Activated T-helper 1 cell treated with anti-CD3 and anti-CD28 coated beads, Interleukin-12 subunit alpha, Interleukin-12 subunit beta, Interleukin-2, Interleukin-4 antibody, amounts not matched to agents 30 ng/mL and 10 ng/mL and 1 ng/mL, durations not matched to agents 14 hours and 24 hours and 36 hours (primary cell): ENCODE measurements around the gene ZNF609. TPM values are rescaled to one million over a fixed set of nuclear protein-coding genes. Genes with fewer than 3 reads are reported as not detected.

ENCODE experiments used
- DNase-seq: peaks from one replicate; pipeline ENCODE4 v3.0.0; 2021; ENCODE audit warnings: low spot score
- H3K27ac Mint-ChIP-seq: one replicate; pipeline ENCODE4 v1.8.0; 2021; ENCODE audit warnings: mild to moderate bottlenecking, mixed read lengths
- H3K27me3 Mint-ChIP-seq: one replicate; pipeline ENCODE4 v1.8.0; 2022; ENCODE audit warnings: mild to moderate bottlenecking, moderate library complexity, mixed read lengths; ENCODE audit not compliant: insufficient read depth
- H3K36me3 Mint-ChIP-seq: one replicate; pipeline ENCODE4 v1.8.0; 2021; ENCODE audit warnings: low read depth, mixed read lengths
- H3K4me1 Mint-ChIP-seq: one replicate; pipeline ENCODE4 v1.8.0; 2021; ENCODE audit warnings: low read depth, mixed read lengths
- H3K4me3 Mint-ChIP-seq: one replicate; pipeline ENCODE4 v1.8.0; 2021; ENCODE audit warnings: mild to moderate bottlenecking, moderate library complexity, mixed read lengths
- H3K9me3 Mint-ChIP-seq: one replicate; pipeline ENCODE4 v1.8.0; 2021; ENCODE audit warnings: mixed read lengths
- intact Hi-C: fragments of 100-400 bp; cut with micrococcal nuclease; formaldehyde crosslinking; loops from one replicate; pipeline ENCODE4 v1.15.1; 2024
- total RNA-seq: library from RNA; stranded (reverse); gene quantifications from 2 replicates; pipeline ENCODE4 v1.2.3, GENCODE V29; 2022

ZNF609 gene
- total RNA-seq, 1 donor from 2014 or later, result 65.4 TPM

GRCh38 chr15:64650552-64650951, 190.2 kb downstream of the ZNF609 start:
- H3K27ac Mint-ChIP-seq, result no peak overlapping the region
- H3K9me3 Mint-ChIP-seq, result no peaks in the 10 kb centered on the region
- H3K27me3 Mint-ChIP-seq, result no peaks in the 10 kb centered on the region
- peaks cover 26% of the 10 kb centered on the region for H3K4me1 Mint-ChIP-seq
- H3K36me3 Mint-ChIP-seq, result peaks cover 5% of the 10 kb centered on the region
- intact Hi-C loops, result no loop called here
- no peak for DNase-seq
- H3K4me3 Mint-ChIP-seq, result no peak overlapping the region

GRCh38 chr15:64651601-64652191, 191.3 kb downstream of the ZNF609 start:
- no peaks in the 10 kb centered on the region for H3K27me3 Mint-ChIP-seq
- no peaks in the 10 kb centered on the region for H3K9me3 Mint-ChIP-seq
- DNase-seq, result peak; percentile 20
- peaks cover 4% of the 10 kb centered on the region for H3K36me3 Mint-ChIP-seq
- H3K4me1 Mint-ChIP-seq, result peaks cover 26% of the 10 kb centered on the region
- H3K27ac Mint-ChIP-seq, result peak overlapping the region; percentile 40
- intact Hi-C loops, result loop anchor here (1.0 kb wide), 1 partner anchor 223 kb away; no protein-coding TSS in a partner anchor
- peak overlapping the region; percentile 7 for H3K4me3 Mint-ChIP-seq

- Mint-ChIP-seq H3K36me3 (no peaks in the 10 kb centered on the region), H3K27me3 (no peaks in the 10 kb centered on the region), H3K9me3 (no peaks in the 10 kb centered on the region), H3K4me1 (peaks cover 20% of the 10 kb centered on the region), H3K27ac (no peak overlapping the region), H3K4me3 (no peak overlapping the region)
- intact Hi-C loops, result no loop called here
- DNase-seq, result no peak
Measured at GRCh38 chr15:64653757-64654156, 193.4 kb downstream of the ZNF609 start.

- H3K4me1 Mint-ChIP-seq, result peaks cover 5% of the 10 kb centered on the region
- H3K27ac Mint-ChIP-seq, result no peak overlapping the region
- no peak overlapping the region for H3K4me3 Mint-ChIP-seq
- intact Hi-C loops, result no loop called here
- H3K36me3 Mint-ChIP-seq, result peaks cover 3% of the 10 kb centered on the region
- H3K27me3 Mint-ChIP-seq, result no peaks in the 10 kb centered on the region
- no peaks in the 10 kb centered on the region for H3K9me3 Mint-ChIP-seq
- no peak for DNase-seq
Measured at GRCh38 chr15:64656508-64656907, 196.1 kb downstream of the ZNF609 start.

GRCh38 chr15:64665179-64665578, 204.8 kb downstream of the ZNF609 start:
- Mint-ChIP-seq H3K4me3 (no peak overlapping the region), H3K36me3 (peaks cover 13% of the 10 kb centered on the region), H3K27me3 (no peaks in the 10 kb centered on the region), H3K27ac (no peak overlapping the region), H3K4me1 (no peaks in the 10 kb centered on the region), H3K9me3 (no peaks in the 10 kb centered on the region)
- DNase-seq, result no peak
- intact Hi-C loops, result no loop called here

- intact Hi-C loops, result no loop called here
- Mint-ChIP-seq H3K4me3 (no peak overlapping the region), H3K9me3 (no peaks in the 10 kb centered on the region), H3K27me3 (no peaks in the 10 kb centered on the region), H3K4me1 (no peaks in the 10 kb centered on the region), H3K36me3 (peaks cover 10% of the 10 kb centered on the region), H3K27ac (no peak overlapping the region)
- no peak for DNase-seq
Measured at GRCh38 chr15:64667736-64668161, 207.4 kb downstream of the ZNF609 start.

GRCh38 chr15:64673866-64674265, 213.5 kb downstream of the ZNF609 start:
- H3K9me3 Mint-ChIP-seq, result no peaks in the 10 kb centered on the region
- H3K27me3 Mint-ChIP-seq, result no peaks in the 10 kb centered on the region
- H3K4me3 Mint-ChIP-seq, result no peak overlapping the region
- no peak overlapping the region for H3K27ac Mint-ChIP-seq
- intact Hi-C loops, result no loop called here
- no peak for DNase-seq
- peaks cover 6% of the 10 kb centered on the region for H3K4me1 Mint-ChIP-seq
- peaks cover 15% of the 10 kb centered on the region for H3K36me3 Mint-ChIP-seq

GRCh38 chr15:64678126-64678819, 217.9 kb downstream of the ZNF609 start:
- Mint-ChIP-seq H3K27me3 (no peaks in the 10 kb centered on the region), H3K4me3 (no peak overlapping the region), H3K4me1 (peaks cover 6% of the 10 kb centered on the region), H3K9me3 (no peaks in the 10 kb centered on the region), H3K27ac (peak overlapping the region; percentile 68), H3K36me3 (peaks cover 26% of the 10 kb centered on the region)
- no peak for DNase-seq
- intact Hi-C loops, result no loop called here

- intact Hi-C loops, result no loop called here
- H3K27me3 Mint-ChIP-seq, result no peaks in the 10 kb centered on the region
- peaks cover 31% of the 10 kb centered on the region for H3K36me3 Mint-ChIP-seq
- H3K27ac Mint-ChIP-seq, result no peak overlapping the region
- H3K9me3 Mint-ChIP-seq, result no peaks in the 10 kb centered on the region
- peaks cover 6% of the 10 kb centered on the region for H3K4me1 Mint-ChIP-seq
- H3K4me3 Mint-ChIP-seq, result no peak overlapping the region
- no peak for DNase-seq
Measured at GRCh38 chr15:64680097-64680496, 219.7 kb downstream of the ZNF609 start.

- peaks cover 35% of the 10 kb centered on the region for H3K36me3 Mint-ChIP-seq
- H3K27me3 Mint-ChIP-seq, result no peaks in the 10 kb centered on the region
- no peak overlapping the region for H3K27ac Mint-ChIP-seq
- H3K9me3 Mint-ChIP-seq, result no peaks in the 10 kb centered on the region
- no peak for DNase-seq
- intact Hi-C loops, result no loop called here
- no peak overlapping the region for H3K4me3 Mint-ChIP-seq
- H3K4me1 Mint-ChIP-seq, result peaks cover 6% of the 10 kb centered on the region
Measured at GRCh38 chr15:64681424-64682024, 221.1 kb downstream of the ZNF609 start.

- H3K27me3 Mint-ChIP-seq, result no peaks in the 10 kb centered on the region
Measured at GRCh38 chr15:64682255-64682654, 221.9 kb downstream of the ZNF609 start.

GRCh38 chr15:64683378-64683777, 223.0 kb downstream of the ZNF609 start:
- Mint-ChIP-seq H3K4me1 (no peaks in the 10 kb centered on the region), H3K9me3 (no peaks in the 10 kb centered on the region), H3K36me3 (peaks cover 48% of the 10 kb centered on the region), H3K4me3 (no peak overlapping the region), H3K27me3 (no peaks in the 10 kb centered on the region), H3K27ac (no peak overlapping the region)
- intact Hi-C loops, result no loop called here
- DNase-seq, result no peak

More at GRCh38 chr15:64682255-64682654, 221.9 kb downstream of the ZNF609 start:
- Mint-ChIP-seq H3K9me3 (no peaks in the 10 kb centered on the region), H3K4me3 (no peak overlapping the region), H3K4me1 (peaks cover 6% of the 10 kb centered on the region), H3K36me3 (peaks cover 38% of the 10 kb centered on the region), H3K27ac (no peak overlapping the region)
- intact Hi-C loops, result no loop called here
- no peak for DNase-seq

GRCh38 chr15:64685230-64685888, 225.0 kb downstream of the ZNF609 start:
- Mint-ChIP-seq H3K4me3 (no peak overlapping the region), H3K36me3 (peaks cover 44% of the 10 kb centered on the region), H3K9me3 (no peaks in the 10 kb centered on the region), H3K4me1 (no peaks in the 10 kb centered on the region), H3K27me3 (no peaks in the 10 kb centered on the region), H3K27ac (no peak overlapping the region)
- DNase-seq, result no peak
- intact Hi-C loops, result no loop called here
